Neutrophil (primary cell): ENCODE measurements around the gene HACE1.

Experiments
- H3K27ac ChIP-seq: fragments of 200-600 bp; sonication (generic); 2 replicates; pipeline ENCODE4 v1.5.1; 2016; ENCODE audit warnings: mild to moderate bottlenecking, moderate library complexity
- H3K27me3 ChIP-seq: fragments of 200-600 bp; sonication (generic); 2 replicates; pipeline ENCODE4 v1.6.0; 2016; ENCODE audit warnings: mild to moderate bottlenecking
- H3K36me3 ChIP-seq: fragments of 200-600 bp; sonication (generic); 2 replicates; pipeline ENCODE4 v1.5.1; 2017
- H3K4me1 ChIP-seq, 2 experiments: fragments of 200-600 bp in 1 of 2; sonication (generic) in 1 of 2; 1 replicate in 1 of 2; 2 replicates in 1 of 2; pipeline versions ENCODE4 v1.5.1 to v1.6.1; 2013 to 2016; ENCODE audit warnings: low read depth in 1 of 2, low read length in 1 of 2, mild to moderate bottlenecking in 1 of 2, moderate library complexity in 1 of 2; ENCODE audit not compliant: control insufficient read depth in 1 of 2, insufficient read depth in 1 of 2
- H3K4me3 ChIP-seq, 2 experiments: fragments of 200-600 bp in 1 of 2; sonication (generic) in 1 of 2; 1 replicate in 1 of 2; 2 replicates in 1 of 2; pipeline ENCODE4 v1.5.1; 2013 to 2016; ENCODE audit warnings: low read depth in 1 of 2, low read length in 1 of 2, mild to moderate bottlenecking in 1 of 2, moderate library complexity in 1 of 2
- H3K9me3 ChIP-seq: fragments of 200-600 bp; sonication (generic); 2 replicates; pipeline ENCODE4 v1.5.1; 2016
- TF ChIP-seq, protein P1 (sequence below): fragments of 200-600 bp; sonication (generic); IDR thresholded peaks from 2 replicates; pipeline ENCODE4 v1.5.1; 2016; ENCODE audit warnings: antibody characterized with exemption

HACE1 gene

GRCh38 chr6:104710543-104711335 lies 149.0 kb downstream of the HACE1 start:
- no peaks in the 10 kb centered on the region for H3K9me3 ChIP-seq
- no peaks in the 10 kb centered on the region for H3K27me3 ChIP-seq
- peaks cover 54 to 64% of the 10 kb centered on the region in 2 experiments for H3K4me1 ChIP-seq
- H3K36me3 ChIP-seq: no peaks in the 10 kb centered on the region
- H3K27ac ChIP-seq: peak overlapping the region; percentile 57
- TF ChIP-seq, protein P1, sequence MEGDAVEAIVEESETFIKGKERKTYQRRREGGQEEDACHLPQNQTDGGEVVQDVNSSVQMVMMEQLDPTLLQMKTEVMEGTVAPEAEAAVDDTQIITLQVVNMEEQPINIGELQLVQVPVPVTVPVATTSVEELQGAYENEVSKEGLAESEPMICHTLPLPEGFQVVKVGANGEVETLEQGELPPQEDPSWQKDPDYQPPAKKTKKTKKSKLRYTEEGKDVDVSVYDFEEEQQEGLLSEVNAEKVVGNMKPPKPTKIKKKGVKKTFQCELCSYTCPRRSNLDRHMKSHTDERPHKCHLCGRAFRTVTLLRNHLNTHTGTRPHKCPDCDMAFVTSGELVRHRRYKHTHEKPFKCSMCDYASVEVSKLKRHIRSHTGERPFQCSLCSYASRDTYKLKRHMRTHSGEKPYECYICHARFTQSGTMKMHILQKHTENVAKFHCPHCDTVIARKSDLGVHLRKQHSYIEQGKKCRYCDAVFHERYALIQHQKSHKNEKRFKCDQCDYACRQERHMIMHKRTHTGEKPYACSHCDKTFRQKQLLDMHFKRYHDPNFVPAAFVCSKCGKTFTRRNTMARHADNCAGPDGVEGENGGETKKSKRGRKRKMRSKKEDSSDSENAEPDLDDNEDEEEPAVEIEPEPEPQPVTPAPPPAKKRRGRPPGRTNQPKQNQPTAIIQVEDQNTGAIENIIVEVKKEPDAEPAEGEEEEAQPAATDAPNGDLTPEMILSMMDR: no peak
- H3K4me3 ChIP-seq: no peak overlapping the region

GRCh38 chr6:104705916-104706442 lies 153.7 kb downstream of the HACE1 start:
- Histone ChIP-seq H3K4me3 (peak overlapping the region in 1 of 2 experiments; percentile 39), H3K36me3 (no peaks in the 10 kb centered on the region), H3K9me3 (no peaks in the 10 kb centered on the region), H3K4me1 (peaks cover 73 to 81% of the 10 kb centered on the region in 2 experiments), H3K27me3 (no peaks in the 10 kb centered on the region), H3K27ac (peak overlapping the region; percentile 90)
- TF ChIP-seq, protein P1: no peak

- no peaks in the 10 kb centered on the region for H3K27me3 ChIP-seq
- H3K9me3 ChIP-seq: no peaks in the 10 kb centered on the region
- TF ChIP-seq, protein P1: no peak
- no peaks in the 10 kb centered on the region for H3K36me3 ChIP-seq
- peak overlapping the region; percentile 90 for H3K27ac ChIP-seq
- H3K4me1 ChIP-seq: peaks cover 66 to 73% of the 10 kb centered on the region in 2 experiments
- peak overlapping the region; percentile 39 to 52 for H3K4me3 ChIP-seq
Measured at GRCh38 chr6:104705095-104705707, 154.5 kb downstream of the HACE1 start.

DNA sequence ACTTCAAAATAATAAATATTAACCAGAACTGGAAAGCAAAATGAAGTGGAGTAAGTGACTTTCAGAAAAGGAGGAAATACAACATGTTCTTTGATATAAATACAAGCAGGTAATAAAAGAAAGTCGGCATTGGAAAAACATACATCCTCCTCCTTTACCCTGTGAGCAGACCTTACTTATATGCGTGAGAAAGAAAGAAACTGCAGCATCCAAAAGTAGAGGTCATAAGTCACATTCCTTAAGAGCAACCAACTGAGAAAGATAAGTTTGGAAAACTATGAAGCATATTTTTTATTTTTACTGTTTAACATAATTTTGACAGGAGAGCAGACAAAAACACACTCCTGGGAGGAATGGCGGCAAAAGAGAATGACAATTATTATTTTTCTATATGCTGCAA lies 155.5 kb downstream of the HACE1 start:
- peak overlapping the region; percentile 90 for H3K27ac ChIP-seq
- peak overlapping the region; percentile 39 to 52 for H3K4me3 ChIP-seq
- peaks cover 66 to 69% of the 10 kb centered on the region in 2 experiments for H3K4me1 ChIP-seq
- H3K36me3 ChIP-seq: no peaks in the 10 kb centered on the region
- no peaks in the 10 kb centered on the region for H3K27me3 ChIP-seq
- no peaks in the 10 kb centered on the region for H3K9me3 ChIP-seq
- TF ChIP-seq, protein P1: no peak

- Histone ChIP-seq H3K36me3 (no peaks in the 10 kb centered on the region), H3K4me3 (no peak overlapping the region), H3K9me3 (no peaks in the 10 kb centered on the region), H3K27me3 (no peaks in the 10 kb centered on the region), H3K4me1 (peaks cover 51 to 53% of the 10 kb centered on the region in 2 experiments), H3K27ac (no peak overlapping the region)
- TF ChIP-seq, protein P1: no peak
Measured at GRCh38 chr6:104702126-104702841, 157.4 kb downstream of the HACE1 start.
